Nephron progenitor cell (in vitro differentiated cells): Measurements from ENCODE around the gene TMEM132C.
A peak's percentile ranks its signal among the peaks of the same experiment; 100 is the strongest.

Source experiments
- DNase-seq: peaks from one replicate; pipeline ENCODE4 v3.0.0; 2021
- H3K27ac Mint-ChIP-seq: 2 replicates; pipeline ENCODE4 v1.8.0; 2021; ENCODE audit warnings: mild to moderate bottlenecking, moderate library complexity, mixed read lengths
- H3K27me3 Mint-ChIP-seq: 2 replicates; pipeline ENCODE4 v1.8.0; 2021; ENCODE audit warnings: mild to moderate bottlenecking, low read depth, mixed read lengths; ENCODE audit not compliant: poor library complexity
- H3K36me3 Mint-ChIP-seq: 2 replicates; pipeline ENCODE4 v1.8.0; 2021; ENCODE audit warnings: low read depth, mixed read lengths
- H3K4me1 Mint-ChIP-seq: 2 replicates; pipeline ENCODE4 v1.8.0; 2021; ENCODE audit warnings: mixed read lengths
- H3K4me3 Mint-ChIP-seq: 2 replicates; pipeline ENCODE4 v1.8.0; 2021; ENCODE audit warnings: mild to moderate bottlenecking, moderate library complexity, mixed read lengths
- H3K9me3 Mint-ChIP-seq: 2 replicates; pipeline ENCODE4 v1.8.0; 2021; ENCODE audit warnings: mild to moderate bottlenecking, moderate library complexity, mixed read lengths
- CTCF ChIP-seq: fragments of 200-600 bp; sonication (generic); IDR thresholded peaks from 2 replicates; pipeline ENCODE4 v1.5.0; 2021; ENCODE audit warnings: antibody characterized with exemption

Gene TMEM132C

DNA sequence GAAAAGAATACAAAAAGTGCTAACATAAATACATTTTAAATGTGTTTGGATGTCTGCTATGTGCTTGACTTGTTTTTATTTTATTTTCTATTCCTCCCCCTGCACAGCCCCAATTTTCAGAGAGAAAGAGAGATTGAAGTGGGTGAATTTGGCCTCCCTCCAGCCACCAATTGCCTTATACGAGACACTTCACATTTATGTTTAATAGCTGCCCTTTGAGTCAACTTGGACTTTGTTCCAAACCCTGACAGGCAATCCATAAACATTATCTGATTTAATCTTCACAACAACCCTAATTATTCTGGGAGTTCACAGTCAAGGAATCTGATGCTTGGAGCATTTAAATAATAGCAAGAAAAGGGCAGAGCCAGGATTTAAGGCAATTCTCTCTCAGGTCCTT, 395.1 kb downstream of the TMEM132C start:
- Mint-ChIP-seq H3K4me3 (no peak overlapping the region), H3K27ac (no peak overlapping the region), H3K4me1 (no peaks in the 10 kb centered on the region), H3K36me3 (peaks cover 13% of the 10 kb centered on the region), H3K27me3 (no peaks in the 10 kb centered on the region), H3K9me3 (peaks cover 2% of the 10 kb centered on the region)
- no peak for DNase-seq
- no peak for TF ChIP-seq CTCF

DNA sequence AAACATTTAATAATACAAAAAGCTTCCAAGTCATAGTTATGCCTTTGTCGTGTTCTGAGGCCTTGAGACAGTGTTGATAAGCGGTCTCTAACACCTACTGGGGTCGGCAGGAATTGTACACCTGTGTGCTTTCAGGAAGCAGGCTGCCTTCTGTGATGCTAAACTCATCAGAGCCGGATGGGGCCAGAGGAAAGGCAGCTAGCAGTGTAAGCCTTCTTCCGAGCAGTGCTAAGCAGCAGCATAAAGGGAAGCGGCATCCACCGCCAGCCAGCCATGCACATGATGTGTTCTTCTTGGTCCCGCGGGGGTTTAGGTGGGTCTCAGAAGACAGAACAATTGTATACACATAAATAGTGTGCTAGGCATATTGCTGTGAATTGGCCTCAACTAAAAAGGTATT, 397.5 kb downstream of the TMEM132C start:
- Mint-ChIP-seq H3K27ac (peak overlapping the region; percentile 22), H3K4me1 (no peaks in the 10 kb centered on the region), H3K9me3 (no peaks in the 10 kb centered on the region), H3K36me3 (peaks cover 16% of the 10 kb centered on the region), H3K27me3 (no peaks in the 10 kb centered on the region), H3K4me3 (no peak overlapping the region)
- no peak for DNase-seq
- TF ChIP-seq CTCF: no peak

- TF ChIP-seq CTCF: no peak
- H3K36me3 Mint-ChIP-seq: peaks cover 43% of the 10 kb centered on the region
- H3K4me3 Mint-ChIP-seq: no peak overlapping the region
- peaks cover 11% of the 10 kb centered on the region for H3K9me3 Mint-ChIP-seq
- H3K4me1 Mint-ChIP-seq: peaks cover 10% of the 10 kb centered on the region
- no peaks in the 10 kb centered on the region for H3K27me3 Mint-ChIP-seq
- DNase-seq: no peak
- H3K27ac Mint-ChIP-seq: no peak overlapping the region
Measured at GRCh38 chr12:128667193-128667592, 400.2 kb downstream of the TMEM132C start.

- Mint-ChIP-seq H3K4me1 (peaks cover 19% of the 10 kb centered on the region), H3K36me3 (peaks cover 64% of the 10 kb centered on the region), H3K27me3 (no peaks in the 10 kb centered on the region), H3K27ac (no peak overlapping the region), H3K4me3 (no peak overlapping the region), H3K9me3 (peaks cover 11% of the 10 kb centered on the region)
- TF ChIP-seq CTCF: peak; percentile 6
- no peak for DNase-seq
Measured at GRCh38 chr12:128671528-128672042, 404.6 kb downstream of the TMEM132C start.

DNA sequence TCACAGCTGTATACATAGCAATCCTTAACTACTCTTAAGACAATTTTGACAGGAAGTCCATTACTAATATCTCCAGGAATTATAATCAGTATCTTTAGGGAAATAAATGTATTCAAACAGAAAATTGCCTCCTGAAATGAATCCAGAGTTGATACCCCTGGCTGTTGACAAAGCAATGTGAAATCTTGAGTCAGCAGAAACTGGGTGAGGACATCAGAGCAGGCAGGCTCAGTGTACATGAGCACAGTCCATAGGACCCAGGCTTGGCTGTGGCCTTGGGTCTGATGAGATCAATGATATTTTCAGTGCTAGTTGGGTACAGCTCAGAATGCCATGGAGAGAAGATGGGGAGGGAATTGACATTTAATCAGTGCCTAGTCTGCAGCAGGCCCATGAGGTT, 405.5 kb downstream of the TMEM132C start:
- H3K4me1 Mint-ChIP-seq: peaks cover 19% of the 10 kb centered on the region
- no peak for TF ChIP-seq CTCF
- no peak overlapping the region for H3K4me3 Mint-ChIP-seq
- DNase-seq: no peak
- H3K36me3 Mint-ChIP-seq: peaks cover 72% of the 10 kb centered on the region
- peaks cover 11% of the 10 kb centered on the region for H3K9me3 Mint-ChIP-seq
- H3K27me3 Mint-ChIP-seq: no peaks in the 10 kb centered on the region
- peak overlapping the region; percentile 62 for H3K27ac Mint-ChIP-seq

GRCh38 chr12:128672893-128673292, 405.9 kb downstream of the TMEM132C start:
- Mint-ChIP-seq H3K27ac (no peak overlapping the region), H3K27me3 (no peaks in the 10 kb centered on the region), H3K9me3 (peaks cover 11% of the 10 kb centered on the region), H3K4me3 (no peak overlapping the region), H3K4me1 (peaks cover 19% of the 10 kb centered on the region), H3K36me3 (peaks cover 72% of the 10 kb centered on the region)
- no peak for TF ChIP-seq CTCF
- peak; percentile 15 for DNase-seq
